GM12875 (cell line): ENCODE results near the gene GORASP1.

Experiments used
- H3K4me3 ChIP-seq: one replicate; pipeline ENCODE4 v1.5.1; 2011; ENCODE audit warnings: low read depth, low read length, control low read depth
- TF ChIP-seq, protein P1 (sequence below): IDR thresholded peaks from 2 replicates; pipeline ENCODE4 v1.5.1; 2011; ENCODE audit warnings: low read depth, mild to moderate bottlenecking, control low read depth, inconsistent platforms, low read length, moderate library complexity, borderline replicate concordance; ENCODE audit not compliant: insufficient read depth

The GORASP1 gene

DNA sequence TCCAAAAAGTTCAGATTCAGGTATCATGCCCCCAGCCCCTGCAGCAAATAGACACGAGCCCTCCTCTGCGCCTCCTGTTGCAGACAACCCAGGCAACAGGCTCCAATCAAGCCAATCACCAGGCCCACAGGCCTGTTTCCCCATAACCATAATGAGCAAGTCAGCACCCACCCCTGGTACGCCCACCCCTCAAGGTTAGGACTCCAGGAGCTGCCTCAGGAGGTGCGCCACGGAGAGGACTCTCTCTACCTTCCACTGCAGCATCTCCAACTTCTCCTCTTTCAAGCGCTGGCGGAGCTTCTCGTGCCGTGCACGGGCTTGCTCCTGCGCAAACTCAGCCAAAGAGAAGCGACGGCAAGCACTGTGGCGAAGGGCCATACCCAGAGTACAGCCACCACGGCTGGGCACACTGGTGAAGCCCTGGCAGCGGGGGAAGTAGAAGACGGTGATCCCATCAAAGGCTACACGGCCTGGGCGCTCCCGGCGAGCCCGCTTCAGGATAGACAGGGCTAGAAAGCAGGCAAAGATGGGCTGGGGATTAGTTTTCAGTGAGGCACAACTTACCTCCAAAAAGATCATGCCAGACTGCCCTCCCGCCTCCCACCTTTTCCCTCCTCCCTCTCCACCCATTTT lies 37.4 kb upstream of the GORASP1 start:
- no peak overlapping the region for H3K4me3 ChIP-seq
- TF ChIP-seq, protein P1, sequence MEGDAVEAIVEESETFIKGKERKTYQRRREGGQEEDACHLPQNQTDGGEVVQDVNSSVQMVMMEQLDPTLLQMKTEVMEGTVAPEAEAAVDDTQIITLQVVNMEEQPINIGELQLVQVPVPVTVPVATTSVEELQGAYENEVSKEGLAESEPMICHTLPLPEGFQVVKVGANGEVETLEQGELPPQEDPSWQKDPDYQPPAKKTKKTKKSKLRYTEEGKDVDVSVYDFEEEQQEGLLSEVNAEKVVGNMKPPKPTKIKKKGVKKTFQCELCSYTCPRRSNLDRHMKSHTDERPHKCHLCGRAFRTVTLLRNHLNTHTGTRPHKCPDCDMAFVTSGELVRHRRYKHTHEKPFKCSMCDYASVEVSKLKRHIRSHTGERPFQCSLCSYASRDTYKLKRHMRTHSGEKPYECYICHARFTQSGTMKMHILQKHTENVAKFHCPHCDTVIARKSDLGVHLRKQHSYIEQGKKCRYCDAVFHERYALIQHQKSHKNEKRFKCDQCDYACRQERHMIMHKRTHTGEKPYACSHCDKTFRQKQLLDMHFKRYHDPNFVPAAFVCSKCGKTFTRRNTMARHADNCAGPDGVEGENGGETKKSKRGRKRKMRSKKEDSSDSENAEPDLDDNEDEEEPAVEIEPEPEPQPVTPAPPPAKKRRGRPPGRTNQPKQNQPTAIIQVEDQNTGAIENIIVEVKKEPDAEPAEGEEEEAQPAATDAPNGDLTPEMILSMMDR = no peak

DNA sequence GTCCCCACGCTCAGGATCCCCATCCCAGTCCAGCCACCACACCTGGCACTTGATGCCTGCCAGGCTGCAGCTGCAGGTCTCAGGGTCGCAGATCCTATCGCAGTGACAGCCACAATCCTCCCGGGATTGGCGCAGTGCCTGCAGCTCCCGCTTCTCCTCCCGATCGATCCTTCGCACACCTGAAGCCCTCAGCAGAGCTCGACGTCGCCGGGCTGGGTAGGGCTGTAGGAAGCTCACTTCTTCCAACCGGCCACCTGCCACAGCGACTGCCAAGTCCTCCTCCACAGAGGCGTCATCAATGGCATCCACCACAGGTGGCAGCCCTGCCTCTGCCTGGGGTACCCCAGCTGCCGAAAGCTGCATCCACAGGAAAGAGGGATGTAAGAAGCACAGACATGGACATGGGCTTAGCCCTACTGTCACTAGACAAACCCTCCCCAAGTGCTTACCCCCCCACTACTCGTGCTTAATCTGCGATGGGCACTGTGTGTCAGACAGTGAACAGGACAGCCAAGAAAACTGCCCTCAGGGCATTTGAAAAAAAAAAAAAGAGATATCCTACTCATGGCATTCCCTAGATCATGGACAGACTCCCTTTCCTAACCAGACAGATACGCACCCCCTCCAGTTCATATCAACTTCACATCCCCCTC lies 36.8 kb upstream of the GORASP1 start:
- TF ChIP-seq, protein P1 = no peak
- no peak overlapping the region for H3K4me3 ChIP-seq

DNA sequence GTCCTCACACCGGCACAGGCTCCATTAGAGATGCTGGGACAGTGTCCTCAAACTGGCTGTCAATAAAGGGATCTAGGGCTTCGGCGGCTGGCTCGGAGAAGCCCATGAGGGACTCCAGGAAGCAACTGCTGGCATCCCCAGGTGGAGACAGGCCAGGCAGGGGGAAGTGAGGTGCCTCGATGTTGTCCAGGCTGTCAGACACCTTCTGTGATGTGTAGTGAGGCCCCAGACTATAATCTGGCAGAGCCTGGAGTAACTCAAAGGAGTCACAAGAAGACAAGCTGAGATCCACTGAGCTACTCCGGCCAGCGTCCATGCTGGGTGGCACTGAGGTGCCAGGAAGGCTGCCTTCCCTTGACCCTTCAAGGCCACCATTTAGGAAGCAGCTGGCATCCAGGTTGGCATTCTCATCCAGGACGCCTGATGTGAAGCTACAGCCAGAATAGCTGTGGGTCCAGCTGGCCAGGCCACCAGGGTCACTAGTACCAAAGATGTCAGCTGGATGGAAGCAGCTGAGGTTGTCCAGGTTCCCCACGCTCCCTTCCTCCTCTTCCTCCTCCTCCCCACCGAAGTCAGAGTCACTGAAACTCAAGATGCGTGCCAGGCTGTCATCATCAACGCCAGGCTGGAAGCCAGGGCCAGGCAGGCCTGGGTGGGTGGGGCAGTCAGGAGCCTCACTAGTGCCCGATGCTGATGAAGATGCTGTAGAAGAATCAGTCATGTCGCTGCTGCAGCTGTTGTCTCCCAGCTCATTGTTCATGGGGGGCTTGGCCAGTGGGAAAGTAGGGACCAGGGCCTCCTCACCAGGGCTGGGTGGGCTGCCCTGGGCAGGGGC lies 35.8 kb upstream of the GORASP1 start:
- TF ChIP-seq, protein P1 = no peak
- no peak overlapping the region for H3K4me3 ChIP-seq

DNA sequence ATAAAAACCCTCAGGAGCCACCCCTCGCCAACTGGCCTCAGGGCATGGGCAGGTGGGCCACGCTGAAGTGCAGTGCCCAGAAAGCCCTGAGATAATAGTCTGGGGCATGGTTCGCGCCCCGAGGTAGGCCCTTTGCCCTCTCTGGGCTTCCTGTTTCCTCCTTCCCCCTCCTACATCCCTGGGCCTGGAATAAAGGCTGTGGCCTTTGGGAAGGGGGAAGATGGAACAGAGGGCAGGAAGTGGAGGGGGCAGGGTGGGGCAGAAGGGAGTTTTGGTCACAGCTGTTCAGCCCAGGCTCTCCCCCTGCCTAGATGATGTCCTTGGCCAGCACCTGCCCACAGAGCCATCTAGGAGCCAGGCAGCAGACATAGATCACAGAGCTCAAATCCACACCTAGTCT lies 34.6 kb upstream of the GORASP1 start:
- TF ChIP-seq, protein P1 = no peak
- H3K4me3 ChIP-seq = no peak overlapping the region

DNA sequence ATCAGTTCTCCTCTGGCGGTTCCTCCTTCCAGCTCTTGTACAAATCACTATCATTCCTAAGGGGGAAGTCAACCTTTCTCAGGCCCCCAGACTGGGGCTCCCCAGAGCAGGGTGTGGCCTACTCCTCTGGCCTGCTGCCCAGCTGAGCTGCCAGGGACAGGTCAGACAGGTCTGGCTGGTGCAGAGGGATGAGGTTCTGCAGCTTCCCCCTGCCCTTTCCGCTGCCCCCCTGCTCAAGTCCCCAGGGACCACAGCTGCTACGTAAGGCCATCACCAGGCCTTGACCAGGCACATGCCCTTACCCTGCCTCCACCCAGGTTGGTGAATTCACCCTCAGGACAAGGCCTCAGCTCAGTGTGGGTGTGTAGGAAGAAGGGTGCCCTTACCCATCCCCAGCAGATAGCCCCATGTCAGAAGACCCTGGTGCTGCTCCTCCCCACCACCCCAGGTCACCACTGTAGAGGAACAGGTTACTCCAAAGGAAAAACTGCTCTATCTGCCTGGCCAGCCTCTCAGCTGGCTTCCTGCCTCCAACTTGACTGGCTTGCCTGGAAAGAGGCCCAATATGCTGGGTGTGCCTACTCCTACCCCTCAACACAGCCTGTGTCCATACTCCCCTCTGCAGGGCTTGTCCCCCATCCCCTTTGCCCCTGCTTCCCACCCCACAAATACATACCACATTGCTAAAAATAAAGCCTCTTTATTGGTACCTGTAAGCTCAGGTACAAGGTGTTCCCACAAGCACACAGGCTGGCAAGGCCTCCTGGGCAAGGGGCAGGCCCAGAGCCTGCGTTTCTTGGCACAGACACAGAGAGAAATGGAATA lies 34.0 kb upstream of the GORASP1 start:
- no peak overlapping the region for H3K4me3 ChIP-seq
- TF ChIP-seq, protein P1 = no peak

DNA sequence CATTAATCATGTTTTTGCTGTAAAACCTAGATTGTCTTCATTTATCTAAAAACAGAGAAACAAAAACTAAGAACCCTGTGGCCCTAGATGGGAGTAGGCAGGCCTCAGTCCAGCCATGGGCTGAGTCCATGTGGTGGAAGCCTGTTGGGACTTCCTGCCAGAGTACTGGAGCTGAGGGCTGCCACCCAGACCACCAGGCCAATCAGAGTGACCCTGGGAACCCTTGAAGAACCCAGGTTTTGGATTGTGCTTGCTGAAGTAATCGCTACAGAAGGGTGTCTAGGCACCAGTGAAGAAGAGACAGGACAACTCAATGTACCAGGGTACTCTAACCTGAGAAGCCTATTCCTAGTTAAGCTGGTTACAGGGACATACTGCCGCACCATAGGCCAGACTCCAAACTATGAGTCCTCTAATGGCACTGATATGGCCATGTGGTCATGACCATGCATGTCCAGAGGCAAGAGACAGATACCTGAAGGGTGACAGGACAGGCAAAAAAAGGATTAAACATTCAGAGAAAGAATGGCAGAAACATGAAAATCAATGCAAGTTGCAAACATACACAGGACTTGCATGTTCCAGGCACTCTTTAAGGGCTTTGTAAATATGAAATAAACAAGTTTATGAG lies 33.0 kb upstream of the GORASP1 start:
- TF ChIP-seq, protein P1 = no peak
- H3K4me3 ChIP-seq = no peak overlapping the region
